D721Med (cell line): ENCODE data around the gene KIF6.
"Not testable (repeated sequence)": the region's sequence is repeated elsewhere in the genome, so short reads cannot be mapped to it uniquely, and the experiment has no call there.

ENCODE experiments used
- DNase-seq: peaks from one replicate; pipeline ENCODE4 v3.0.0; 2011; ENCODE audit warnings: low spot score; ENCODE audit not compliant: insufficient read length
- FAIRE-seq: peaks from 2 replicates; lab custom pipeline; 2011; peaks lifted over from hg19 to GRCh38; lab: Jason Lieb, UNC
- CTCF ChIP-seq: IDR thresholded peaks from 2 replicates; pipeline ENCODE4 v1.5.1; 2012; ENCODE audit warnings: mild to moderate bottlenecking, control low read depth; ENCODE audit not compliant: insufficient read depth; ENCODE audit errors: missing control alignments

Gene KIF6

GRCh38 chr6:39681674-39682121, 43.5 kb downstream of the KIF6 start:
- TF ChIP-seq CTCF, result no peak
- FAIRE-seq (no peak), DNase-seq (no peak)

GRCh38 chr6:39678914-39679313, 46.3 kb downstream of the KIF6 start:
- no peak for TF ChIP-seq CTCF
- no peak for FAIRE-seq
- no peak for DNase-seq

- not testable (repeated sequence) for DNase-seq, FAIRE-seq
Measured at GRCh38 chr6:39677318-39677717, 47.9 kb downstream of the KIF6 start.

- TF ChIP-seq CTCF, result no peak
- no peak for FAIRE-seq
- no peak for DNase-seq
Measured at GRCh38 chr6:39670519-39670918, 54.7 kb downstream of the KIF6 start.

- DNase-seq (no peak), FAIRE-seq (no peak)
- no peak for TF ChIP-seq CTCF
Measured at GRCh38 chr6:39669973-39670342, 55.2 kb downstream of the KIF6 start.

GRCh38 chr6:39669207-39669972, 55.8 kb downstream of the KIF6 start:
- FAIRE-seq (no peak), DNase-seq (no peak)
- no peak for TF ChIP-seq CTCF

- FAIRE-seq (no peak), DNase-seq (no peak)
- TF ChIP-seq CTCF, result no peak
Measured at GRCh38 chr6:39666706-39667489, 58.3 kb downstream of the KIF6 start.
